ENCODE measurements around the gene BUB1B. TPM values are rescaled to one million over a fixed set of nuclear protein-coding genes. Genes with fewer than 3 reads are reported as not detected.
"Not testable (repeated sequence)": the region's sequence is repeated elsewhere in the genome, so short reads cannot be mapped to it uniquely, and the experiment has no call there.

BUB1B gene
- total RNA-seq, 1 donor from 2014 or later: 96.6 TPM

GRCh38 chr15:40134885-40135284 is 26.0 kb upstream of the BUB1B start:
- Mint-ChIP-seq H3K9me3 (no peaks in the 10 kb centered on the region), H3K27me3 (ENCODE audit: low read depth) (peaks cover 6% of the 10 kb centered on the region), H3K27ac (ENCODE audit: unreplicated experiment) (no peak overlapping the region), H3K4me3 (no peak overlapping the region), H3K4me1 (peaks cover 12% of the 10 kb centered on the region), H3K36me3 (ENCODE audit: low read depth) (no peaks in the 10 kb centered on the region)
- no peak for DNase-seq (ENCODE audit: low read depth, low spot score)
- TF ChIP-seq CTCF (conservative IDR thresholded peaks at IDR 0.05): no peak

GRCh38 chr15:40135846-40136450 is 24.9 kb upstream of the BUB1B start:
- not testable (repeated sequence) for DNase-seq (ENCODE audit: low read depth, low spot score); H3K4me3 Mint-ChIP-seq; H3K9me3 Mint-ChIP-seq; H3K27me3 Mint-ChIP-seq (ENCODE audit: low read depth); H3K36me3 Mint-ChIP-seq (ENCODE audit: low read depth)
- Mint-ChIP-seq H3K4me1 (peaks cover 12% of the 10 kb centered on the region), H3K27ac (ENCODE audit: unreplicated experiment) (peak overlapping the region; percentile 37)

- Mint-ChIP-seq H3K27ac (ENCODE audit: unreplicated experiment) (peak overlapping the region; percentile 97), H3K4me3 (no peak overlapping the region)
- TF ChIP-seq CTCF (conservative IDR thresholded peaks at IDR 0.05): no peak
These were observed 24.2 kb upstream of the BUB1B start for GRCh38 chr15:40136470-40137302.

GRCh38 chr15:40137303-40138200 is 23.3 kb upstream of the BUB1B start:
- DNase-seq (ENCODE audit: low read depth, low spot score): no peak
- Mint-ChIP-seq H3K4me1 (peaks cover 12% of the 10 kb centered on the region), H3K9me3 (no peaks in the 10 kb centered on the region), H3K27me3 (ENCODE audit: low read depth) (no peaks in the 10 kb centered on the region), H3K27ac (ENCODE audit: unreplicated experiment) (no peak overlapping the region), H3K36me3 (ENCODE audit: low read depth) (no peaks in the 10 kb centered on the region), H3K4me3 (no peak overlapping the region)
- no peak for TF ChIP-seq CTCF (conservative IDR thresholded peaks at IDR 0.05)

More at GRCh38 chr15:40136470-40137302, 24.2 kb upstream of the BUB1B start:
- DNase-seq (ENCODE audit: low read depth, low spot score): no peak
- no peaks in the 10 kb centered on the region for H3K27me3 Mint-ChIP-seq (ENCODE audit: low read depth)
- H3K4me1 Mint-ChIP-seq: peaks cover 12% of the 10 kb centered on the region
- no peaks in the 10 kb centered on the region for H3K9me3 Mint-ChIP-seq
- no peaks in the 10 kb centered on the region for H3K36me3 Mint-ChIP-seq (ENCODE audit: low read depth)

GRCh38 chr15:40138201-40138570 is 22.7 kb upstream of the BUB1B start:
- H3K9me3 Mint-ChIP-seq; H3K4me3 Mint-ChIP-seq; DNase-seq (ENCODE audit: low read depth, low spot score); H3K27me3 Mint-ChIP-seq (ENCODE audit: low read depth); H3K36me3 Mint-ChIP-seq (ENCODE audit: low read depth); H3K27ac Mint-ChIP-seq (ENCODE audit: unreplicated experiment): not testable (repeated sequence)
- H3K4me1 Mint-ChIP-seq: peaks cover 12% of the 10 kb centered on the region

GRCh38 chr15:40142428-40142827 is 18.4 kb upstream of the BUB1B start:
- Mint-ChIP-seq H3K36me3 (ENCODE audit: low read depth) (no peaks in the 10 kb centered on the region), H3K9me3 (no peaks in the 10 kb centered on the region), H3K4me1 (no peaks in the 10 kb centered on the region), H3K27me3 (ENCODE audit: low read depth) (no peaks in the 10 kb centered on the region), H3K4me3 (no peak overlapping the region), H3K27ac (ENCODE audit: unreplicated experiment) (no peak overlapping the region)
- no peak for TF ChIP-seq CTCF (conservative IDR thresholded peaks at IDR 0.05)
- no peak for DNase-seq (ENCODE audit: low read depth, low spot score)
